ENCODE data around the gene KIAA2012.

DNA sequence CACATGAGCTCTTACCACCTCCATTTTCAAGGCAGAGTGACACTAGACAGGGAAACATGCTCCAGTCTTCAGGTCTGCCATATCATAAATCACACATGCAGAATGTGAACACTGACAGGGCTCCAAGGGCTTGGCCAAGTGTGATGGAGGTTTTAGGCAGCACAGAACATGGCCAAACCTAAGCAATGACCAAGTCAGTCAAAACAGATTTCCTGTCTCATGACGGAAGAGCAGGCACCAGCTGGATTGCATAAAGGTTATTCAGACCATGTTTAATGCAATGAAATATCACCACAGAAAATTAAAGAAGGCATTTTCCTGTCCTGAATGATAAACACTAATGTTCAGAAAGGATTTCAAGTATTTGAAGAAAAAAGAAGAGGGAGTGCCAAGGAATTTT is 92.9 kb downstream of the KIAA2012 start:
- TF ChIP-seq CEBPB (IDR thresholded peaks at IDR 0.05) (no peak), RAD21 (IDR thresholded peaks at IDR 0.05; ENCODE audit: low read depth) (no peak), YY1 (IDR thresholded peaks at IDR 0.05; ENCODE audit: low read depth) (no peak), EP300 (IDR thresholded peaks at IDR 0.05; ENCODE audit: borderline replicate concordance) (no peak), ZBTB7A (IDR thresholded peaks at IDR 0.05; ENCODE audit: low read depth) (no peak), NFIC (IDR thresholded peaks at IDR 0.05) (no peak), CREB1 (IDR thresholded peaks at IDR 0.05; ENCODE audit: low read depth) (no peak), TEAD4 (IDR thresholded peaks at IDR 0.05) (no peak), FOXM1 (IDR thresholded peaks at IDR 0.05; ENCODE audit: borderline replicate concordance, low read depth) (no peak), TCF12 (IDR thresholded peaks at IDR 0.05; ENCODE audit: low read depth) (no peak)
- TF ChIP-seq, protein P1, sequence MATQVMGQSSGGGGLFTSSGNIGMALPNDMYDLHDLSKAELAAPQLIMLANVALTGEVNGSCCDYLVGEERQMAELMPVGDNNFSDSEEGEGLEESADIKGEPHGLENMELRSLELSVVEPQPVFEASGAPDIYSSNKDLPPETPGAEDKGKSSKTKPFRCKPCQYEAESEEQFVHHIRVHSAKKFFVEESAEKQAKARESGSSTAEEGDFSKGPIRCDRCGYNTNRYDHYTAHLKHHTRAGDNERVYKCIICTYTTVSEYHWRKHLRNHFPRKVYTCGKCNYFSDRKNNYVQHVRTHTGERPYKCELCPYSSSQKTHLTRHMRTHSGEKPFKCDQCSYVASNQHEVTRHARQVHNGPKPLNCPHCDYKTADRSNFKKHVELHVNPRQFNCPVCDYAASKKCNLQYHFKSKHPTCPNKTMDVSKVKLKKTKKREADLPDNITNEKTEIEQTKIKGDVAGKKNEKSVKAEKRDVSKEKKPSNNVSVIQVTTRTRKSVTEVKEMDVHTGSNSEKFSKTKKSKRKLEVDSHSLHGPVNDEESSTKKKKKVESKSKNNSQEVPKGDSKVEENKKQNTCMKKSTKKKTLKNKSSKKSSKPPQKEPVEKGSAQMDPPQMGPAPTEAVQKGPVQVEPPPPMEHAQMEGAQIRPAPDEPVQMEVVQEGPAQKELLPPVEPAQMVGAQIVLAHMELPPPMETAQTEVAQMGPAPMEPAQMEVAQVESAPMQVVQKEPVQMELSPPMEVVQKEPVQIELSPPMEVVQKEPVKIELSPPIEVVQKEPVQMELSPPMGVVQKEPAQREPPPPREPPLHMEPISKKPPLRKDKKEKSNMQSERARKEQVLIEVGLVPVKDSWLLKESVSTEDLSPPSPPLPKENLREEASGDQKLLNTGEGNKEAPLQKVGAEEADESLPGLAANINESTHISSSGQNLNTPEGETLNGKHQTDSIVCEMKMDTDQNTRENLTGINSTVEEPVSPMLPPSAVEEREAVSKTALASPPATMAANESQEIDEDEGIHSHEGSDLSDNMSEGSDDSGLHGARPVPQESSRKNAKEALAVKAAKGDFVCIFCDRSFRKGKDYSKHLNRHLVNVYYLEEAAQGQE (IDR thresholded peaks at IDR 0.05; ENCODE audit: low read depth), result no peak
- TF ChIP-seq, protein P2, sequence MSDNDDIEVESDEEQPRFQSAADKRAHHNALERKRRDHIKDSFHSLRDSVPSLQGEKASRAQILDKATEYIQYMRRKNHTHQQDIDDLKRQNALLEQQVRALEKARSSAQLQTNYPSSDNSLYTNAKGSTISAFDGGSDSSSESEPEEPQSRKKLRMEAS (IDR thresholded peaks at IDR 0.05), result no peak
